ENCODE data around the gene FXYD2.

FXYD2 gene

GRCh38 chr11:117857734-117858414 is 33.3 kb upstream of the FXYD2 start:
- DNase-seq (ENCODE audit: low spot score), result no peak

- no peak for DNase-seq (ENCODE audit: low spot score)
These were observed 31.5 kb upstream of the FXYD2 start for GRCh38 chr11:117855912-117856651.

DNA sequence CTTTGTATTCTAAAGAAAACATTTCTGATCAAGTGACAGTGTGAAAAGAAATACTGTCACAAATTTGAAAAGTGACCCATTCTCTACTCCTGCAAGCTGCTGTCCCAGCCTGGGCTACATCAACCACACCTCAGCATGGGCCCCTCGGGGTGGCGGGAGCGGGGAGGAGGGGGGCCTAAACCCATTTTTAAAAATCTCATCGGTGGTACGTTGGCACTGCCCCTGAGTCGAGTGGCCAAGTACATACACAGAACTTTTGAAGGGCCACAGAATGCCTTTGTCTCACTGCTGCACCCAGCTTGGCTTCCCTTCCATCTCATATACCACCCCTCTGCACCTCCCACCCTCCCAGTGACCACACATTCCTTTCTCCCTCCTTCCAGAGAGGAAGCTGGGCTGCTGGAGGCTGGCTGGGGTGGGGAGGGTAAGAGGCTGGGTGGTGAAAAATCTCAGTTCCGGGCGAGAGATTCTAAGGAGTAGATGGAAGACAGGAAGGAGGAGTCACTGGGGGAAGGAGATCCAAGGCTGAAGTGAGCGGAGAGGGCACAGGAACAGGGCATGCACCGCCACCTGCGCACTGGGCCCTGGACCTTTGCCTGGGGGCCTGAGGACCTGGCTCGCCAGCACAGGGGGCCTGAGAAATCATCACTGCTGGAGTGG is 30.8 kb upstream of the FXYD2 start:
- no peak for DNase-seq (ENCODE audit: low spot score)

DNA sequence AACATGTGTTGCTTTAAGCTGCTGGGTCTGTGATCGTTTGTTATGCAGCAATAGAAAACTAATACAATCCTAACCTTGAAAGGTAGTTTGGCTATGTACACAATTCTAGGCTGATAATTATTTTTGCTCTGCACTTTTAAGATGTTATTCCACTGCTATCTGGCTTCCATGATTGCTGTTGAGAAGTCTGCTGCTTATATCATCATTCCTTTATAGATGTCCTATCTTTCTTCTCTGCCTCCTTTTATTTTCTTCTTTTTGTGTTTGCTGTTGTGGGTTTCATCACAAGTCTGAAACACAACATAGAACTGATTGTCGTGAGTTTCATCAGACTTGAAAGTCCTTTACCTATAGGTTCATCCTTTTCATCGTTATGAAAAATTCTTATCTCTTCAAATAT is 27.8 kb upstream of the FXYD2 start:
- no peak for DNase-seq (ENCODE audit: low spot score)

DNA sequence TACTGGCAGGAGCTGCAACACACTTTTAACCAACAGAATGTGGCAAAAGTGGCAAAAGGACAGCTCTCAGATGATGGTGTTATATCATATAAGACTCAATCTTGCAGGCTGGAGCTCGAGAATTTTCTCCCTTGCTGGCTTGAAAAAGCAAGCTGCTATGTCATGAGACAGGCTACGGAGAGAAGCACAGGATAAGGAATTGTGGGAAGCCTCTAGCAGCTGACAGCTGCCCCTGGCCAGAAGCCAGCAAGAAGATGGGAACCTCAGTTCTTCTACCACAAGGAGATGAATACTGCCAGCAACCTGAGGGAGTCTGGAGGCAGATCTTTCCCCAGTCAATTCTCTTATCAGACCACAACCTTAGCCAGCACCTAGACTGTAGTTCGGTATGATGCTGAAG is 27.3 kb upstream of the FXYD2 start:
- DNase-seq (ENCODE audit: low spot score), result no peak

DNA sequence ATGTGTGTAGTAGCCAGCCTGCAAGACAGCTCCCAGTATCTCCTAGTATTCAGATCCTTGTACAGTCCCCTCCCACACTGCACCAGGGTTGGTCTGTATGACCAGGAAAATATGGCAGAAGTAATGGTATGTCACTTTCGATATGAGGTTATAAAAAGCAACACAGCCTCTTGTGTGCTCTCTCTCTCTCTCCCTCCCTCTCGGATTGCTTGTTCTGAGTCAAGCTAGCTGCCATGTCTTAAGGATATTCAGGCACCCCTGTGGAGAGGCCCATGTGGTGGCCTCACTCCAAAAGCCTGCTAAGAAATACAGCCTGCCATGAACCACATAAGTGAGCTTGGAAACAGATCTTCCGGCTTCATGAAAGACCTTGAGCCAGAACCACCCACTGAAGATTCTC is 26.6 kb upstream of the FXYD2 start:
- no peak for DNase-seq (ENCODE audit: low spot score)

- no peak for DNase-seq (ENCODE audit: low spot score)
These were observed 25.4 kb upstream of the FXYD2 start for GRCh38 chr11:117849781-117850414.

DNA sequence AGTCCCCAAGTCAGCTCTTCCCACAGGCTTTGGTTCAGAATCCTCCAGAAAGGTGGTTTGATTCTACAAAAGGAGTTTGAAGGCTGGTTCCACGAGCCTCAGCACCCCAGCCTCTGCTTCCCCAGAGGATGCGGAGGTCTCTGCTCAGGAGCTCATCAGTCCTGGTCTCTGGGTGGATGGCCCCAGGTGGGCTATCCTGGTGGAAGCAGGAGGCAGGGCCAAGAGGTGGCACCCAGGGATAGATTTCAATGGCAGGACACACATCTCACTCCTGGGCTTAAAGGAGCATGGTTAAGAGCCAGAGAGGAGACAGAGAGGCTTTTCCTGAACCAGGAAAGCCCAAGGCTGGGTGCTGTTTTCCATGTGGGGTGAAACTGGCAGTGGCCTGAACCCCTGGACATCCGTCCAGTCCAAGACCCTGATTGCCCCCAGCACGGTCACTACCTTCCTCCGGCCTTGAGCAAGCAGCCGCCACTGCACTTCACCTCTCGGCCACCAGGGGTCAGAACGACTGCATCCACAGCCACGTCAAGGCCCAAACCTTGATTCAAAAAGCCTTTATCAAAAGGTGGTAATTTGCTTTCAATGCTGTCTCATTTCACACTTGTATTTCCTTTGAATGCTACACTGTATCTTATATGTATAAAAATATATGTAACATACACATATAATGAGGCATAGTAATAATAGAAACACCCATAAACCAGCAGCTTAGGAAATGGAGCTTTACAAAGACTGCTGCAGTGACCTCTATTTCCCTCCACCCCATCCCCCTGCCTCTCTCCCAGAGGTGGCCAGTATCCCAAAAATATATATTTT is 19.3 kb upstream of the FXYD2 start:
- DNase-seq (ENCODE audit: low spot score), result peak; percentile 61

- DNase-seq (ENCODE audit: low spot score), result no peak
These were observed 17.8 kb upstream of the FXYD2 start for GRCh38 chr11:117842131-117842941.

DNA sequence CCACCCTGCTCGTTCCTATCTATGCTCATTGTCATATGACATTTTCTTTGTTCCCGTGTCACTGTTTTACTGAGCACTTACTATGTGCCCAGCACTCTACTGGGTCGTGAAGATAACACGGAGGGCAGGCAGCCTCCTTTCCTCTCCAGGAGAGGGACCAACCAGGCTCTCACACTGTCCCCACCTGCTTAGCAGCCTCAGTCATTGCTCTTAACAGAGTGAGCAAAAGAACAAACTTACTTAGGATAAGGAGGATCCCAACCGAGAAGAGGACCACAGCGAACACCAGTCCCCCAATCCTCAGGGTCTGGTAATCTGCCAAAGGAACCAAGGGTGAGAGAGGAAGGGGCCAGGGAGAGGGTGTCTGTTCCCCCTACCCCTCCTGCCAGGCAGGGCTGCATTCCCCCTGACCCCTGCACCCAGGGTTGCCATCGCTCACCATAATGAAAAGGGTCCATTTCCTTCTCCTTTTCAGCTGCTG is 17.0 kb upstream of the FXYD2 start:
- no peak for DNase-seq (ENCODE audit: low spot score)

- no peak for DNase-seq (ENCODE audit: low spot score)
These were observed 16.5 kb upstream of the FXYD2 start for GRCh38 chr11:117840881-117841550.

- DNase-seq (ENCODE audit: low spot score), result no peak
These were observed 15.6 kb upstream of the FXYD2 start for GRCh38 chr11:117839936-117840813.

GRCh38 chr11:117839380-117839881 is 14.9 kb upstream of the FXYD2 start:
- DNase-seq (ENCODE audit: low spot score), result no peak

DNA sequence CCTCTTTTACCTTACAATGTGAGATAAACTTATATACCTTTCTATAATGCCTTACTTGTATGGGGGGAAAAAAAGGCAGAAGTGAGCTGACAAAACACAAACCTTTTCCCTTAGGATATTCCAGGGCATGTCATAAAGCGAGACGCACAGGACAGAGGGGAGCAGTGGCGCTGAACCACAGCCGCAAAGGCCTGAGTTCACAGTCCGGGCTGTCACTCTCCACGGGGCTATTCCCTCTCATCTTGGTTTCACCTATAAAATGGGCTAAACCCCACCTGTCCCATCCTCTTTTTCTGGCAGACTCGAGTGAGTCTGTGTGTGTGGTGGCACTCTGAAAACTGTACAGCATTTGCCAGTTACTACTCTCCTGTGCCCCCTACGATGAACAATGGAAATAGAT is 14.4 kb upstream of the FXYD2 start:
- DNase-seq (ENCODE audit: low spot score), result no peak

- no peak for DNase-seq (ENCODE audit: low spot score)
These were observed 13.2 kb upstream of the FXYD2 start for GRCh38 chr11:117837791-117838190.

- no peak for DNase-seq (ENCODE audit: low spot score)
These were observed 12.7 kb upstream of the FXYD2 start for GRCh38 chr11:117837070-117837776.

- DNase-seq (ENCODE audit: low spot score), result no peak
These were observed 11.8 kb upstream of the FXYD2 start for GRCh38 chr11:117836077-117836960.
